Adrenal gland (tissue), 5 donors: Measurements from ENCODE around the gene AKAP13.

Experiments used
- POLR2A ChIP-seq, 2 donors: fragments of 450-650 bp; IDR thresholded peaks; one replicate each; pipeline ENCODE4 v1.6.1; 2017; ENCODE audit warnings: antibody characterized with exemption in 2 of 2, mild to moderate bottlenecking in 2 of 2, moderate library complexity in 1 of 2
- TF ChIP-seq, protein P1 (sequence below), 6 experiments: fragments of 450-650 bp in 4 of 6; fragments of 200-600 bp in 2 of 6; sonication (generic) in 1 of 6; IDR thresholded peaks; 1 replicate in 5 of 6; 2 replicates in 1 of 6; pipeline versions ENCODE4 v1.5.1 to v1.8.0; 2016 to 2021; ENCODE audit warnings: antibody characterized with exemption in 6 of 6, mild to moderate bottlenecking in 2 of 6, moderate library complexity in 1 of 6
- donor health status: DM: no; HTN: no; CAD: no.

DNA sequence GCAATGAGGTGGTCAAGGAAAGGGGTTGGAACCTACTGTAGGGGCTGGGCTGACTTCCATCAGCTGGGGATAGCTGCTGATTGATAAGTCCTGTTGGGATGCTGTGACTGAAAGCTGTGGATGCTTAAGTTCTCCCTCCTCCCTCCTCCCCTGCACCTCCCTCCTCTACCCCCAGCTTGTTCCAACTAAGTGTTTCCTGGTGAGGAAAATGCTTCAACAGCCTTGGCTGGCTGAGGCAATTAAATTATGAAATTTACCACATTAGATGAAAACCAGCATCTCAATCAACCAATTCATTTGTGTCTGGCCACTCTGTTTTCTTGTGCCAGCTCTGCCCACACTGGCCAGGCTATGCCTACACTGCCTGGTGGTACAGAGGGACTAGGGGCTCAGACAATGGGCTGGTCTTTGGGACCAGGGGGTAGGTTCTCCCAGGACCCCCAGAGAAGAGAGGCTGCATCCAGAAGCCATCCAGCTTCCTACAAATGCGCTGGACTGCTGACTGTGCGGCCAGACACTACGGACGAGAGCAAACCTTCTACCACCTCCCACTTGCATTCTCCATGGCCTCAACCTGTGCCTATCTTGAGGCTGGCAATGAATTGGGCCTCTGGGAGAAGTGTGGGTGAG lies 411.8 kb downstream of the AKAP13 start:
- TF ChIP-seq, protein P1, sequence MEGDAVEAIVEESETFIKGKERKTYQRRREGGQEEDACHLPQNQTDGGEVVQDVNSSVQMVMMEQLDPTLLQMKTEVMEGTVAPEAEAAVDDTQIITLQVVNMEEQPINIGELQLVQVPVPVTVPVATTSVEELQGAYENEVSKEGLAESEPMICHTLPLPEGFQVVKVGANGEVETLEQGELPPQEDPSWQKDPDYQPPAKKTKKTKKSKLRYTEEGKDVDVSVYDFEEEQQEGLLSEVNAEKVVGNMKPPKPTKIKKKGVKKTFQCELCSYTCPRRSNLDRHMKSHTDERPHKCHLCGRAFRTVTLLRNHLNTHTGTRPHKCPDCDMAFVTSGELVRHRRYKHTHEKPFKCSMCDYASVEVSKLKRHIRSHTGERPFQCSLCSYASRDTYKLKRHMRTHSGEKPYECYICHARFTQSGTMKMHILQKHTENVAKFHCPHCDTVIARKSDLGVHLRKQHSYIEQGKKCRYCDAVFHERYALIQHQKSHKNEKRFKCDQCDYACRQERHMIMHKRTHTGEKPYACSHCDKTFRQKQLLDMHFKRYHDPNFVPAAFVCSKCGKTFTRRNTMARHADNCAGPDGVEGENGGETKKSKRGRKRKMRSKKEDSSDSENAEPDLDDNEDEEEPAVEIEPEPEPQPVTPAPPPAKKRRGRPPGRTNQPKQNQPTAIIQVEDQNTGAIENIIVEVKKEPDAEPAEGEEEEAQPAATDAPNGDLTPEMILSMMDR (IDR thresholded peaks at IDR 0.05), result no peak
- no peak for TF ChIP-seq POLR2A (IDR thresholded peaks at IDR 0.05)
